GM19452 (cell line): ENCODE results near the gene PISD.

Experiments
- ATAC-seq: cut with Tn5 transposase; IDR thresholded peaks from one replicate; pipeline ENCODE4 v1.9.1; 2021; ENCODE audit not compliant: unreplicated experiment

Gene PISD

GRCh38 chr22:31575190-31575589, 86.8 kb downstream of the PISD start:
- ATAC-seq = no peak

DNA sequence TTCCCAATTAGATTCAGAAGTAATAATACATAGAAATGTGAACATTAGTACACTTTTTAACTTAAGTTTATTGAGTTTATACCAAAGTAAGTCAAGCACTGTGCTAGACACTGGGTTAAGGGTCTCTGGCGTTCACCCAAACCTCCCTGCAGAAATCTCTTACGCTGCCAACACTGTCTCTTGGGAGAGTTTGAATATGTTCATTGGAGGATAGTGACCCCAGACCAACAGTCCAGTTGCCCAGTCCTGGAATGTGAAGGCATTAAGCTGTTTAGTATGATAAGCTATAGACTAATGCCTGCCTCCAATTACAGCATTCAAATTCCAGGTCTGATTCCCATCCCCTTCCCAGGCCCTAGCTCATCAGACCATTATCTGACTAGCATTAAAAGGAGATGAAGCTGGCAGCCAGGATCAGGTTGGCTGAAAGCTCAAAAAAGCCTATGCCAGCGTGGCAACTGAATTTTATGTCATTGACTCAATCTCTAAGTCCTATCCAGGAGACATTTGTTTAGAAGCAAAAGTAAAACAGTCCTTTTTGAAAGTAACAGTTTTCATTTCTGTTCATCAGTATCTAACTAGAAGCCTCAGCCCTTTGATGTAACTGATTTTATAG, 87.9 kb downstream of the PISD start:
- ATAC-seq = no peak

DNA sequence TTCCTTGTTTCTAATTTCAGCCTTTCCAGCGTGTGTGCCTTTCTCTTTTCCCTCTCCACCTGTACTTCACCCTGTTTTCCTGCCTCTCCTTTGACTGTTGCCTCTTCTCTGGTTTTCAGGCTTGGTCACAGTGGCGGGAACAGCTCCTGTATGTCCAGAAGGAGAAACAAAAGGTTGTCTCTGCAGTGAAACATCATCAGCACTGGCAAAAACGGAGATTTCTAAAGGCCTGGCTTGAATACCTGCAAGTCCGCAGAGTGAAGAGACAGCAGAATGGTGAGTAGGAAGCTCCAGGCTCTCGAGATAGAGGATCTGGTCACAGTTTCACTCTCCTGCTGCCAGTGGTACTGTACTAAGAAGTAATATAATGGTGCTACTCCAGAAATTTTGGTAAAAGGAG, 89.1 kb downstream of the PISD start:
- no peak for ATAC-seq

GRCh38 chr22:31569126-31569525, 92.9 kb downstream of the PISD start:
- ATAC-seq = no peak
